Fibroblast of mammary gland (primary cell): ENCODE results near the gene LRPAP1.

Experiments used
- DNase-seq: peaks from one replicate; pipeline ENCODE4 v3.0.0-alpha.2; 2010; ENCODE audit warnings: low read depth
- H3K4me3 ChIP-seq: 2 replicates; pipeline ENCODE4 v1.5.1; 2011; ENCODE audit warnings: low read depth, mild to moderate bottlenecking, low read length, moderate library complexity; ENCODE audit not compliant: control insufficient read depth
- TF ChIP-seq, protein P1 (sequence below): conservative IDR thresholded peaks from 2 replicates; pipeline ENCODE4 v1.5.1; 2011; ENCODE audit warnings: low read depth, low read length, inconsistent platforms; ENCODE audit not compliant: control insufficient read depth, insufficient read depth

Gene LRPAP1

DNA sequence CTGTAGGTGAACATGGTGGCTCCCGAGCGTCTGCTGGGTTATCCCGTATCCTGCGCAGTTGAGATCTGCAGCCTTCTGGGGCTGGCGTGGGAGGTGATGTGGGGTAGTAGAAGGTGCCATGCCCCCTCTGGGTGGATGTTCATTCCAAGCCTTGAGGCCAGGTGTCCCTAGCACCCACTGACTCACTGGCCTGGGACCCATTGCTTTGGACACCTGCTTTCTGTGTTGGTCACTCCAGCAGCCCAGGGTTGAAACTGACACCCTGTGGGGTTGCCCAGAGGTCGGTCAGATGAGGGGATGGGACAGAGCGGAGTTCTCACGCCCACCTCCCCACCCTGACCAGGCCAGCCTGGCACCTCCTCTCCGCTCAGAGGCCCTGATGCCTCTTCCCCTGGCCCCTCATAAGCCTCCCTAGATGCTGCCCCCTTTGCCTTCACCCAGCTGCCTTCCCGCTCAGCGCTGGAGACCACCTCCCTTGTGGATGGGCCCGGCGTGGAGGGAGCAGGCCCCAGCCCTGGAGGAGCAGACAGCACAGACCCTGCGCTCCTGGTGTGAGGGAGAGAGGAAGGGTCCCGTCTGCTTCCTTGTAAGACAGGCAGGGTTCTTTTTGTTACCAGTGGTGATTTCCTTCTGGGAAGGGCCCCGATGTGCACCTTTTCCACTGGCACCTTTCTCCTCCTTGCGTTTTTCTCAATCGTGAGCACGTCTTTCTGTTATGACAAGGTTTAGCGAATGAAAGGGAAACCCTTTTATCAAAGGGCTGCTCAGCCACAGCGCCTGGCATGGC lies 67.1 kb downstream of the LRPAP1 start:
- no peak overlapping the region for H3K4me3 ChIP-seq
- TF ChIP-seq, protein P1, sequence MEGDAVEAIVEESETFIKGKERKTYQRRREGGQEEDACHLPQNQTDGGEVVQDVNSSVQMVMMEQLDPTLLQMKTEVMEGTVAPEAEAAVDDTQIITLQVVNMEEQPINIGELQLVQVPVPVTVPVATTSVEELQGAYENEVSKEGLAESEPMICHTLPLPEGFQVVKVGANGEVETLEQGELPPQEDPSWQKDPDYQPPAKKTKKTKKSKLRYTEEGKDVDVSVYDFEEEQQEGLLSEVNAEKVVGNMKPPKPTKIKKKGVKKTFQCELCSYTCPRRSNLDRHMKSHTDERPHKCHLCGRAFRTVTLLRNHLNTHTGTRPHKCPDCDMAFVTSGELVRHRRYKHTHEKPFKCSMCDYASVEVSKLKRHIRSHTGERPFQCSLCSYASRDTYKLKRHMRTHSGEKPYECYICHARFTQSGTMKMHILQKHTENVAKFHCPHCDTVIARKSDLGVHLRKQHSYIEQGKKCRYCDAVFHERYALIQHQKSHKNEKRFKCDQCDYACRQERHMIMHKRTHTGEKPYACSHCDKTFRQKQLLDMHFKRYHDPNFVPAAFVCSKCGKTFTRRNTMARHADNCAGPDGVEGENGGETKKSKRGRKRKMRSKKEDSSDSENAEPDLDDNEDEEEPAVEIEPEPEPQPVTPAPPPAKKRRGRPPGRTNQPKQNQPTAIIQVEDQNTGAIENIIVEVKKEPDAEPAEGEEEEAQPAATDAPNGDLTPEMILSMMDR: no peak
- no peak for DNase-seq

DNA sequence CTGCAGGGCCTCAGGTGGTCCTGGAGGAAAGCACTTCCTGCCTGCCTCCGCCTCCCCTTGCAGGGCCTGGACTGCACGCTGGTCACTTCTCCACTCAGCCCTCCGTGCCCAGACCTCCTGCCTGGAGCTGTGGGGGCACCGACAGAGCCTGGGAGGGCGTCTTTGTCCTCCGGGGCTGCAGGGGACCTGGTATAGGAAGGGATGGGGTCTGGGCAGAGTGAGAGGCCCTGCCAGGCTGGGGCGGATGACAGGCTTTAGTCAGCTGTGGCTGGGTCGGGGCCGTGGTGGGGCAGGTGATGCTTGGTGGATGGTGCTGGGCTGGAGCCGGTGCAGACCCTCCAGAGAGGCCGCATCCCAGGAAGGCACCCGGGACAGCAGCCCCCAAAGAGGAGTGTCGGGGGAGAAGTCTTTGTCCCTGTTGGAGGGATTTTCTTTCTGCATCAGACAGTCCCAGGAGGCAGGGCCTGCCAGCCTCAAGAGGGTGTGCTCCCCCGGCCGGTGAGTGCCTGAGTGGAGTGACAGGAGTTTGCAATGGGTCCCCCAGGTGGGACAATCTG lies 67.8 kb downstream of the LRPAP1 start:
- no peak for DNase-seq
- H3K4me3 ChIP-seq: no peak overlapping the region
- TF ChIP-seq, protein P1: no peak

DNA sequence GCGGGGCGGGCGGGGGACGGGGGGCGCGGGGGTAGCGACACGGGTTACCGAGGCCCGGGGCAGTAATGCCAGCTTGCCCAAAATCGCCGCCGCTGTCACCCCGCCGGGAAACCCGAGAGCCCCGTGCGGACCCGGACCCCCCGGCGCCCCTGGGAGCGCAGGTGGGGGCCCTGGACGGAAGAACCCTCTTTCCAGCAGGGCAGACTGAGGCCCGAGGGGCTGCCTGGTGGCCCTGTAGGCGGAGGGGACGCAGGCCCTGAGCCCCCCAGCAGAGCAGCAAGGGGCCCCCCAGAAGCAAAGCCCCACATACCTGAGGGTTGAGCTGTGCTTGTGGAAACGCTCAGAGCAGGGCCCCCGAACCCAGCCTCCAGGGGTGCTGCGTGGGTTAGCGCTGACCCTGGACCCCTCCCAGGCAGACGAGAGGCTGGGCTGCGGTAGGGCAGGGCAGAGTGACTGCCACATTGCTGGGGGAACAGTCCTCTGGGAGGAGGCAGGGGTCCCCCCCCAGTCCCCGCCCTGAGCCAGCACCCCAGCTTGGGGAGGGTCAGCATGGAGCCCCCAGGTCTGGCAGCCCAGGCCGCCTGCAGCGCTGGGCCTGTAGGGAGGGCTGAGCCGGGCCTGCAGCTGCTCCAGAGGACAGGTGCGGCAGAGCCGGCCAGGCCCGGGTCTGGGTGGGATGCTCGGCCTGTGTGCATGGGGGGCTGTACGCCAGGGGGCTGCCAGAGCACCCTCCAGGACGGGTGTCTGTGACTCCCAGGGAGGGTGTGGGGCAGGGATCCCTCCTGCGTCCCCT lies 68.5 kb downstream of the LRPAP1 start:
- TF ChIP-seq, protein P1: no peak
- no peak for DNase-seq
- H3K4me3 ChIP-seq: no peak overlapping the region

DNA sequence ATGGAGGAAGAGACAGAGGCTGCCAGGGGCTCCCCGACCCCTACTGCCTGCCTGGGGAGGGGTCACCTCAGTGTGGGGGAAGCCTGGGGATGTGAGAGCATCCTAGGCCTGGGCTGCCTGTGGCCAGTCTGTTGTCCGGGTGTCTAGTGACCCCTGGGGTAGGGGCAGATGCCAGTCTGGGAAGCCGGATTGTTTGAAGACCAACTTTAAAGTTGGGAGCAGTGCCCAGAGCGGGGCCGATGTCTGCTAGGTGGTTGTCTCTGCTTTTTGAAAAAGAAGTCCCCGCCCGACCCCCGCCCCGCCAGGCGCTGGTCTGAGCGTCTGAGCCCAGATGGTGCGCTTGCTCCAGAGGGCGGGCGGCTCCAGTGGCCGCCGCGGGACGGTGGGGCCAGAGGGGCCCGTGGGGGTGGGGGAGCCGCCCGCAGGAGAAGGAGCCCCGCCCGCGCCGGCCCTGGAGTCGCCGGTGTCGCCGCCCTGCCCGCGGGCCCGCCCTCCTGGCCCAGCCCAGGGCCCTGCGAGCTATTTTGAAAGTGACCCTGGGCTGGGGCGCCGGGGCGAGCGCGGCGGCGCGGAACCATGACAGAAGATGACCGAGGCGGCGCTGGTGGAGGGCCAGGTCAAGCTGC lies 69.3 kb downstream of the LRPAP1 start, which contains the start of gene DOK7:
DOK7 (plus strand) TSS at position 517 of the 626 bp plus-strand sequence; CDS start at position 587, 70 bp downstream.
- no peak within 1 kb of the TSS for H3K4me3 ChIP-seq
- TF ChIP-seq, protein P1: no peak
- no peak for DNase-seq

DNA sequence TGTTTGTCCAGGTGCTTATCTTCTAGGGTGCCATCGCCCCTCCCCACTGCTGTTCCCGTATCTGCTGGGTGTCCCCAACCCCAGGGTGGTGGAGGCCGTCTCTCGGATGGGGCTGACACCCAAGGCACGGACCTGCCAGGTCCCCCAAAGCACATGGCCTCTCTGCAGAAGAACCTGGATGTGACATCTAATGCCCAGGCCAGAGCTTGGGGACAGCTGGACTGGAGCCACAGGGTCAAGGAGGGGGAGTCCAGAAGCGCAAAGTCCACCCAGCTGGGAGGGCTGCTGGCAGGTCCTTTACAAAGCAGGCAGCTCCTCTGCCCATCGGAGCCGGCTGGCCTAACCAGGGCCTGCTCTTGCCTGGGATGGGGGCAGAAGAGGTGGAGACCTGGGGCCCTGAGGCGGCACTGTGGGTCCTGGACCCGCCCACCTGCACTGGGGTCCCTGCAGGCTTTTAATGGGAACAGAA lies 69.9 kb downstream of the LRPAP1 start:
- TF ChIP-seq, protein P1: no peak
- no peak overlapping the region for H3K4me3 ChIP-seq
- DNase-seq: no peak
